Left renal cortex interstitium (tissue), 4 donors: ENCODE measurements around the gene BPIFB1. TPM values are rescaled to one million over a fixed set of nuclear protein-coding genes. Genes with fewer than 3 reads are reported as not detected.

Experiments used
- DNase-seq, 4 donors: peaks; one replicate each; pipeline ENCODE4 v3.0.0-alpha.2; 2013; ENCODE audit warnings: low read depth in 4 of 4, low spot score in 2 of 4, missing footprints in 1 of 4
- polyA plus RNA-seq, 4 donors: library from polyadenylated mRNA; unstranded; fragments of 120-200 nt; gene quantifications; one replicate each; pipeline ENCODE4 v1.2.1, GENCODE V29; 2013; ENCODE audit not compliant: insufficient read length in 4 of 4

The BPIFB1 gene
- polyA plus RNA-seq, 4 donors, result 0.13 TPM; not detected in 3

GRCh38 chr20:33352258-33353012, 69.4 kb downstream of the BPIFB1 start:
- no peak for DNase-seq

DNA sequence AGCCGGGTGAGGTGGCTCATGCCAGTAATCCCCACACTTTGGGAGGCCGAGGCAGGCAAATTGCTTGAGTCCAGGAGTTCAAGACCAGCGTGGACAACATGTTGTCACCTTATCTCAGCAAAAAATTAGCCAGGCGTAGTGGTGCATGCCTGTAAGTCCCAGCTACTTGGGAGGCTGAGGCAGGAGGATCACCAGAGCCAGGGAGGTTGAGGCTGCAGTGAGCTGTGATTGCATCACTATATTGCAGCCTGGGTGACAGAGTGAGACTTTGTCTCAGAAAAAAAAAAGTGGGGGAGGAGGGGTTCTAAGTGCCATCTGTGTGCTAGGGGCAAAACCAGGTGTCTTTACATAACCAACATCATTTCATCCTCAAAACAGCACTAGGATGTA, 70.0 kb downstream of the BPIFB1 start:
- no peak for DNase-seq

Other genes with a start within 250 kb of the BPIFB1 start
- gene BPIFB3, start 229.3 kb upstream of the BPIFB1 start, polyA plus RNA-seq, result not detected
- not detected for gene BPIFB4, start 203.6 kb upstream of the BPIFB1 start, polyA plus RNA-seq
- not detected for gene BPIFA2, start 115.1 kb upstream of the BPIFB1 start, polyA plus RNA-seq
- gene BPIFA3, start 65.9 kb upstream of the BPIFB1 start, polyA plus RNA-seq, result not detected
- not detected for gene BPIFA1, start 47.2 kb upstream of the BPIFB1 start, polyA plus RNA-seq
- gene CDK5RAP1, start 118.3 kb downstream of the BPIFB1 start, polyA plus RNA-seq, result 10 to 100 TPM; 26.6 to 44.1 (median 35.1) TPM
- gene SNTA1, start 160.5 kb downstream of the BPIFB1 start, polyA plus RNA-seq, result 10 to 100 TPM in 3 of 4 donors, 1 to 10 TPM in 1; 8.6 to 14.3 (median 11.3) TPM
- 10 to 100 TPM; 20.6 to 36.3 (median 28.4) TPM for gene CBFA2T2, start 206.9 kb downstream of the BPIFB1 start, polyA plus RNA-seq